PC-3 (cell line): ENCODE measurements around the gene ULBP3. TPM values are rescaled to one million over a fixed set of nuclear protein-coding genes. Genes with fewer than 3 reads are reported as not detected.
"Not testable (repeated sequence)": the region's sequence is repeated elsewhere in the genome, so short reads cannot be mapped to it uniquely, and the experiment has no call there.

Source experiments
- ATAC-seq: fragments of 200-7000 bp; cut with Tn5 transposase; 2 replicates; pipeline ENCODE4 v1.9.1; 2020; ENCODE audit warnings: mild to moderate bottlenecking, moderate library complexity
- BruUV-seq: library from RNA; stranded (reverse); fragments of 400-500 nt; replicated peaks from 2 replicates; lab custom pipeline; 2021; lab: Mats Ljungman, UMichigan
- CTCF ChIA-PET: fragments of 300-600 bp; sonication (Branson Sonifier 250); formaldehyde crosslinking; loops from one replicate; lab custom pipeline; 2022; ENCODE audit warnings: antibody characterized with exemption; lab: Charles Lee
- POLR2A ChIA-PET: fragments of 300-600 bp; sonication (Branson Sonifier 250); formaldehyde crosslinking; loops from one replicate; lab custom pipeline; 2022; ENCODE audit warnings: antibody characterized with exemption; ENCODE audit not compliant: unreplicated experiment; lab: Charles Lee
- DNase-seq: peaks from one replicate; pipeline ENCODE4 v3.0.0-alpha.2; 2015
- H2AFZ ChIP-seq: fragments of 300-600 bp; sonication (generic); 2 replicates; pipeline ENCODE4 v1.6.0; 2016; ENCODE audit warnings: antibody characterized with exemption, low read length
- H3F3A ChIP-seq: fragments of 300-600 bp; sonication (generic); one replicate; pipeline ENCODE4 v1.6.0; 2017; ENCODE audit warnings: antibody characterized with exemption, low read length, control low read depth, mild to moderate bottlenecking; ENCODE audit not compliant: unreplicated experiment
- H3K27ac ChIP-seq: fragments of 300-600 bp; sonication (generic); 2 replicates; pipeline ENCODE4 v1.5.1; 2016; ENCODE audit warnings: mild to moderate bottlenecking, low read length
- H3K27me3 ChIP-seq: fragments of 300-600 bp; sonication (generic); 2 replicates; pipeline ENCODE4 v1.6.1; 2016; ENCODE audit warnings: low read length, mixed read lengths
- H3K36me3 ChIP-seq: fragments of 300-600 bp; sonication (generic); 2 replicates; pipeline ENCODE4 v1.6.1; 2016; ENCODE audit warnings: low read depth, mixed run types, low read length, mixed read lengths
- H3K4me1 ChIP-seq: fragments of 300-600 bp; sonication (generic); 2 replicates; pipeline ENCODE4 v1.5.1; 2016; ENCODE audit warnings: low read length; ENCODE audit not compliant: insufficient read depth
- H3K4me2 ChIP-seq: fragments of 300-600 bp; sonication (generic); 2 replicates; pipeline ENCODE4 v1.6.0; 2016; ENCODE audit warnings: low read length
- H3K4me3 ChIP-seq: fragments of 300-600 bp; sonication (generic); 2 replicates; pipeline ENCODE4 v1.5.1; 2016; ENCODE audit warnings: mild to moderate bottlenecking, low read length, mixed read lengths
- H3K79me2 ChIP-seq: fragments of 300-600 bp; sonication (generic); 2 replicates; pipeline ENCODE4 v1.6.1; 2017; ENCODE audit warnings: low read length, mixed read lengths
- H3K9ac ChIP-seq: fragments of 300-600 bp; sonication (generic); 2 replicates; pipeline ENCODE4 v1.6.0; 2016; ENCODE audit warnings: mild to moderate bottlenecking, low read length
- H3K9me2 ChIP-seq: fragments of 300-600 bp; sonication (generic); replicated peaks from 2 replicates; pipeline ENCODE4 v1.6.1; 2016; ENCODE audit warnings: mixed run types, low read length, mixed read lengths
- H3K9me3 ChIP-seq: fragments of 300-600 bp; sonication (generic); 2 replicates; pipeline ENCODE4 v1.6.1; 2016; ENCODE audit warnings: low read length, mixed read lengths
- H4K20me1 ChIP-seq: fragments of 300-600 bp; sonication (generic); 2 replicates; pipeline ENCODE4 v1.6.1; 2016; ENCODE audit warnings: low read length, mixed read lengths
- CTCF ChIP-seq: fragments of 300-600 bp; sonication (generic); conservative IDR thresholded peaks from 2 replicates; pipeline ENCODE4 v1.5.1; 2017; ENCODE audit warnings: antibody characterized with exemption, low read depth, mild to moderate bottlenecking, low read length
- EZH2 ChIP-seq: fragments of 300-600 bp; sonication (generic); IDR thresholded peaks from one replicate; pipeline ENCODE4 v1.6.1; 2017; ENCODE audit warnings: antibody characterized with exemption, mild to moderate bottlenecking, low read length; ENCODE audit not compliant: unreplicated experiment
- EZH2phosphoT487 ChIP-seq: fragments of 300-600 bp; sonication (generic); IDR thresholded peaks from 2 replicates; pipeline ENCODE4 v1.6.1; 2018; ENCODE audit warnings: mild to moderate bottlenecking, antibody characterized with exemption, low read length, borderline replicate concordance
- intact Hi-C: fragments of 100-400 bp; cut with micrococcal nuclease; formaldehyde crosslinking; loops from 2 replicates; pipeline ENCODE4 v1.9.0; 2023
- total RNA-seq: library from RNA; depleted of rRNA; stranded (reverse); fragments of >200 nt; gene quantifications from 2 replicates; pipeline ENCODE4 v1.2.3, GENCODE V29; 2014

Gene ULBP3
- total RNA-seq, 1 experiment from 2014 or later = 20.5 TPM

- H3K27me3 ChIP-seq = no peaks in the 10 kb centered on the region
- peaks cover 41% of the 10 kb centered on the region for H3K4me1 ChIP-seq
- no peak overlapping the region for H2AFZ ChIP-seq
- no peak overlapping the region for H3K9ac ChIP-seq
- intact Hi-C loops = no loop called here
- no peak overlapping the region for H3K27ac ChIP-seq
- H3K36me3 ChIP-seq = no peaks in the 10 kb centered on the region
- H3K79me2 ChIP-seq = no peaks in the 10 kb centered on the region
- H3F3A ChIP-seq = no peaks in the 10 kb centered on the region
- ChIA-PET POLR2A (no interaction called here), CTCF (no interaction called here)
- DNase-seq (no peak), ATAC-seq (no peak)
- no peak overlapping the region for H3K4me3 ChIP-seq
- H3K9me3 ChIP-seq = no peaks in the 10 kb centered on the region
- BruUV-seq = no TSS peak
- H3K9me2 ChIP-seq = no peaks in the 10 kb centered on the region
- H3K4me2 ChIP-seq = no peak overlapping the region
- H4K20me1 ChIP-seq = no peaks in the 10 kb centered on the region
- no peak for TF ChIP-seq CTCF
- TF ChIP-seq EZH2phosphoT487 = no peak
- no peak for TF ChIP-seq EZH2
Measured at GRCh38 chr6:150075034-150075421, 6.1 kb upstream of the ULBP3 start.

- H3K79me2 ChIP-seq, H3F3A ChIP-seq, DNase-seq, H3K27me3 ChIP-seq, H3K27ac ChIP-seq, intact Hi-C loops, H3K9ac ChIP-seq, H3K36me3 ChIP-seq, H3K4me3 ChIP-seq, POLR2A ChIA-PET, H2AFZ ChIP-seq, CTCF ChIA-PET, ATAC-seq, H4K20me1 ChIP-seq, BruUV-seq, H3K4me2 ChIP-seq, H3K9me2 ChIP-seq, H3K9me3 ChIP-seq: not testable (repeated sequence)
- H3K4me1 ChIP-seq = peaks cover 40% of the 10 kb centered on the region
Measured at GRCh38 chr6:150074396-150075033, 5.6 kb upstream of the ULBP3 start.

GRCh38 chr6:150072201-150072600, 3.3 kb upstream of the ULBP3 start:
- Histone ChIP-seq H3K9me2 (no peaks in the 10 kb centered on the region), H3F3A (no peaks in the 10 kb centered on the region), H2AFZ (peak overlapping the region; percentile 37; the same call in 1 of the 2 replicates), H3K27ac (0 out of 2 replicates have a peak overlapping the region, but pooled peaks have one; percentile 9), H3K9me3 (no peaks in the 10 kb centered on the region), H3K79me2 (peaks cover 11% of the 10 kb centered on the region), H3K36me3 (no peaks in the 10 kb centered on the region), H3K4me1 (peaks cover 38% of the 10 kb centered on the region), H3K4me2 (peak overlapping the region; percentile 67), H3K27me3 (no peaks in the 10 kb centered on the region), H4K20me1 (no peaks in the 10 kb centered on the region), H3K9ac (no peak overlapping the region), H3K4me3 (peak overlapping the region; percentile 38; the same call in 1 of the 2 replicates)
- POLR2A ChIA-PET = no interaction called here
- ATAC-seq (peak; percentile 36), DNase-seq (peak; percentile 88)
- TF ChIP-seq EZH2phosphoT487 (no peak), EZH2 (no peak), CTCF (no peak)
- intact Hi-C loops = no loop called here
- no TSS peak for BruUV-seq
- CTCF ChIA-PET = interaction anchor here (0.9 to 1.0 kb wide), 2 partner anchors 339 to 346 kb away, joined by 3 to 6 read pairs; no protein-coding TSS in a partner anchor
